GM23338 (cell line): ENCODE data around the gene VN1R4.
A peak's percentile ranks its signal among the peaks of the same experiment; 100 is the strongest.
"Not testable (repeated sequence)": the region's sequence is repeated elsewhere in the genome, so short reads cannot be mapped to it uniquely, and the experiment has no call there.

Experiments
- CREB1 ChIP-seq: fragments of 250-450 bp; sonication (Bioruptor Pico); IDR thresholded peaks from 2 replicates; pipeline ENCODE4 v1.5.0; 2020; ENCODE audit warnings: low read depth, mild to moderate bottlenecking, moderate library complexity
- EZH2 ChIP-seq: fragments of 200-600 bp; sonication (generic); IDR thresholded peaks from one replicate; pipeline ENCODE4 v1.8.0; 2017; ENCODE audit warnings: antibody characterized with exemption, mild to moderate bottlenecking, low read depth; ENCODE audit not compliant: unreplicated experiment
- JUNB ChIP-seq: IDR thresholded peaks from one replicate; pipeline ENCODE4 v1.6.1; 2016; ENCODE audit warnings: antibody characterized with exemption; ENCODE audit not compliant: unreplicated experiment
- POLR2AphosphoS5 ChIP-seq: IDR thresholded peaks from 2 replicates; pipeline ENCODE4 v1.6.1; 2016; ENCODE audit warnings: antibody characterized with exemption, low read depth
- TF ChIP-seq, protein P1 (sequence below), 2 experiments: fragments of 200-600 bp in 1 of 2; sonication (generic) in 1 of 2; conservative IDR thresholded peaks; 2 replicates each; pipeline versions ENCODE4 v1.5.1 to v1.6.1; 2016 to 2017; ENCODE audit warnings: antibody characterized with exemption in 2 of 2, low read depth in 2 of 2, mild to moderate bottlenecking in 2 of 2, moderate library complexity in 1 of 2
- TF ChIP-seq, protein P2 (sequence below): IDR thresholded peaks from one replicate; pipeline ENCODE4 v1.6.1; 2018; ENCODE audit warnings: antibody characterized with exemption; ENCODE audit not compliant: unreplicated experiment

DNA sequence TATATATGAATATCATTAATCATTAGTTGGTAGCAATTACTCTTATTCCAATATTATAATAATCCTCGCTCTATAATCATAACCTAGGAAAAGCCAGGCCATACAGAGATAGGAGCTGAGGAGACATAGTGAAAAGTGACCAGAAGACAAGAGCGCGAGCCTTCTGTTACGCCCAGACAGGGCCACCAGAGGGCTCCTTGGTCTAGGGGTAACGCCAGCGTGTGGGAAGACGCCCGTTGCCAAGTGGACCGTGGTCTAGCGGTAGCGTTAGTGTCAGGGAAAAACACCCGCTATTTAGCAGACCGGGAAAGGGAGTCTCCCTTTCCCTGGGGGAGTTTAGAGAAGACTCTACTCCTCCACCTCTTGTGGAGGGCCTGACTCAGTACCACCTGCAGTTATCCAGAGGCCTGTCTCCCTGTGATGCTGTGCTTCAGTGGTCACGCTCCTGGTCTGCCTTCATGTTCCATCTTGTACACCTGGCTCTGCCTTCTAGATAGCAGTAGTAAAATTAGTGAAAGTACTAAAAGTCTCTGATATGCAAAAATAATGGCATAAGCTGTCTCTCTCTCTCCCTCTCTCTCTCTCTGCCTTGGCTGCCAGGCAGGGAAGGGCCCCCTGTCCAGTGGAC, 9.7 kb downstream of the VN1R4 start, which contains the start of gene VN1R2:
- TF ChIP-seq, protein P1, sequence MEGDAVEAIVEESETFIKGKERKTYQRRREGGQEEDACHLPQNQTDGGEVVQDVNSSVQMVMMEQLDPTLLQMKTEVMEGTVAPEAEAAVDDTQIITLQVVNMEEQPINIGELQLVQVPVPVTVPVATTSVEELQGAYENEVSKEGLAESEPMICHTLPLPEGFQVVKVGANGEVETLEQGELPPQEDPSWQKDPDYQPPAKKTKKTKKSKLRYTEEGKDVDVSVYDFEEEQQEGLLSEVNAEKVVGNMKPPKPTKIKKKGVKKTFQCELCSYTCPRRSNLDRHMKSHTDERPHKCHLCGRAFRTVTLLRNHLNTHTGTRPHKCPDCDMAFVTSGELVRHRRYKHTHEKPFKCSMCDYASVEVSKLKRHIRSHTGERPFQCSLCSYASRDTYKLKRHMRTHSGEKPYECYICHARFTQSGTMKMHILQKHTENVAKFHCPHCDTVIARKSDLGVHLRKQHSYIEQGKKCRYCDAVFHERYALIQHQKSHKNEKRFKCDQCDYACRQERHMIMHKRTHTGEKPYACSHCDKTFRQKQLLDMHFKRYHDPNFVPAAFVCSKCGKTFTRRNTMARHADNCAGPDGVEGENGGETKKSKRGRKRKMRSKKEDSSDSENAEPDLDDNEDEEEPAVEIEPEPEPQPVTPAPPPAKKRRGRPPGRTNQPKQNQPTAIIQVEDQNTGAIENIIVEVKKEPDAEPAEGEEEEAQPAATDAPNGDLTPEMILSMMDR (conservative IDR thresholded peaks at IDR 0.05; ENCODE audit: low read depth in 2 of 2), result peak; percentile 40 to 73; a peak in 3 of 4 replicates
- not testable (repeated sequence) for TF ChIP-seq POLR2AphosphoS5; CREB1 (CRISPR knock-in tag); EZH2; JUNB
- TF ChIP-seq, protein P2, sequence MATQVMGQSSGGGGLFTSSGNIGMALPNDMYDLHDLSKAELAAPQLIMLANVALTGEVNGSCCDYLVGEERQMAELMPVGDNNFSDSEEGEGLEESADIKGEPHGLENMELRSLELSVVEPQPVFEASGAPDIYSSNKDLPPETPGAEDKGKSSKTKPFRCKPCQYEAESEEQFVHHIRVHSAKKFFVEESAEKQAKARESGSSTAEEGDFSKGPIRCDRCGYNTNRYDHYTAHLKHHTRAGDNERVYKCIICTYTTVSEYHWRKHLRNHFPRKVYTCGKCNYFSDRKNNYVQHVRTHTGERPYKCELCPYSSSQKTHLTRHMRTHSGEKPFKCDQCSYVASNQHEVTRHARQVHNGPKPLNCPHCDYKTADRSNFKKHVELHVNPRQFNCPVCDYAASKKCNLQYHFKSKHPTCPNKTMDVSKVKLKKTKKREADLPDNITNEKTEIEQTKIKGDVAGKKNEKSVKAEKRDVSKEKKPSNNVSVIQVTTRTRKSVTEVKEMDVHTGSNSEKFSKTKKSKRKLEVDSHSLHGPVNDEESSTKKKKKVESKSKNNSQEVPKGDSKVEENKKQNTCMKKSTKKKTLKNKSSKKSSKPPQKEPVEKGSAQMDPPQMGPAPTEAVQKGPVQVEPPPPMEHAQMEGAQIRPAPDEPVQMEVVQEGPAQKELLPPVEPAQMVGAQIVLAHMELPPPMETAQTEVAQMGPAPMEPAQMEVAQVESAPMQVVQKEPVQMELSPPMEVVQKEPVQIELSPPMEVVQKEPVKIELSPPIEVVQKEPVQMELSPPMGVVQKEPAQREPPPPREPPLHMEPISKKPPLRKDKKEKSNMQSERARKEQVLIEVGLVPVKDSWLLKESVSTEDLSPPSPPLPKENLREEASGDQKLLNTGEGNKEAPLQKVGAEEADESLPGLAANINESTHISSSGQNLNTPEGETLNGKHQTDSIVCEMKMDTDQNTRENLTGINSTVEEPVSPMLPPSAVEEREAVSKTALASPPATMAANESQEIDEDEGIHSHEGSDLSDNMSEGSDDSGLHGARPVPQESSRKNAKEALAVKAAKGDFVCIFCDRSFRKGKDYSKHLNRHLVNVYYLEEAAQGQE, result not testable (repeated sequence)
